Psoas muscle (tissue), 8 donors: ENCODE measurements around the gene FBF1. TPM values are rescaled to one million over a fixed set of nuclear protein-coding genes. Genes with fewer than 3 reads are reported as not detected.

Experiments used
- ATAC-seq, 4 donors: fragments of 200-7000 bp; cut with Tn5 transposase; one replicate each; pipeline ENCODE4 v1.9.1; 2020; ENCODE audit warnings: moderate library complexity in 3 of 4, mild to moderate bottlenecking in 2 of 4
- DNase-seq, 2 donors: peaks; one replicate each; pipeline ENCODE4 v3.0.0-alpha.2; 2020
- H3K27ac ChIP-seq: fragments of 200-600 bp; one replicate; pipeline ENCODE4 v1.8.0; 2022
- H3K27me3 ChIP-seq, 3 donors: fragments of 200-600 bp in 1 of 3; one replicate each; pipeline versions ENCODE4 v1.6.1 to v1.8.0; 2013 to 2022; ENCODE audit warnings: low read length in 2 of 3, mild to moderate bottlenecking in 2 of 3, moderate library complexity in 1 of 3; ENCODE audit not compliant: insufficient read depth in 3 of 3
- H3K36me3 ChIP-seq, 2 donors: fragments of 200-600 bp in 1 of 2; one replicate each; pipeline versions ENCODE4 v1.6.1 to v1.8.0; 2013 to 2022; ENCODE audit warnings: low read depth in 1 of 2, mild to moderate bottlenecking in 1 of 2, moderate library complexity in 1 of 2; ENCODE audit not compliant: insufficient read depth in 1 of 2
- H3K4me1 ChIP-seq: fragments of 200-600 bp; one replicate; pipeline ENCODE4 v1.8.0; 2022
- H3K4me3 ChIP-seq: fragments of 200-600 bp; one replicate; pipeline ENCODE4 v1.8.0; 2022; ENCODE audit warnings: mild to moderate bottlenecking
- H3K9me3 ChIP-seq: fragments of 200-600 bp; one replicate; pipeline ENCODE4 v1.8.0; 2022
- WGBS, 3 donors: extraction: QIAGEN DNeasy Blood & Tissue Kit; methylation state at CpG; one replicate each; pipeline versions ENCODE4 v1.1.6 to v1.1.7; 2013; 5-methylcytosine and 5-hydroxymethylcytosine counted together
- intact Hi-C, 2 donors: fragments of 100-400 bp; cut with DNase I; formaldehyde crosslinking; loops; one replicate each; pipeline versions ENCODE4 v1.11.0 to v1.14.2; 2022
- polyA plus RNA-seq, 3 donors: library from polyadenylated mRNA; stranded (reverse); fragments of 200-250 nt; gene quantifications; one replicate each; pipeline ENCODE4 v1.2.3, GENCODE V29; 2013
- total RNA-seq, 4 donors: library from RNA; stranded (reverse); fragmentation: NEBNext Ultra II Directional in 2 of 4; extraction: Animal tissue kit (Norgen Biotek cat#: 25700) in 2 of 4; gene quantifications; one replicate each; pipeline versions ENCODE4 v1.2.1 to v1.2.4, GENCODE V29; 2021 to 2023
- TF ChIP-seq, protein P1 (sequence below): fragments of 200-600 bp; IDR thresholded peaks from one replicate; pipeline ENCODE4 v1.8.0; 2022; ENCODE audit warnings: antibody characterized with exemption
- donor health status: healthy with polysubstance abuse.
- donor health status: DM: no; HTN: no; CAD: no; lungs with moderate emphysema.
- donor health status: Bipolar disorder and iron deficiency.
- donor health status: healthy.
- donor health status: DM: yes; HTN: yes; CAD: no.
- donor health status: DM: no; HTN: no; CAD: no.
- donor health status: DM: no; HTN: no; CAD: no.
- donor health status: DM: yes; HTN: yes; CAD: no.

FBF1 gene
- total and polyA plus RNA-seq, 7 donors, result 1.8 to 10.4 (median 3.7) TPM

DNA sequence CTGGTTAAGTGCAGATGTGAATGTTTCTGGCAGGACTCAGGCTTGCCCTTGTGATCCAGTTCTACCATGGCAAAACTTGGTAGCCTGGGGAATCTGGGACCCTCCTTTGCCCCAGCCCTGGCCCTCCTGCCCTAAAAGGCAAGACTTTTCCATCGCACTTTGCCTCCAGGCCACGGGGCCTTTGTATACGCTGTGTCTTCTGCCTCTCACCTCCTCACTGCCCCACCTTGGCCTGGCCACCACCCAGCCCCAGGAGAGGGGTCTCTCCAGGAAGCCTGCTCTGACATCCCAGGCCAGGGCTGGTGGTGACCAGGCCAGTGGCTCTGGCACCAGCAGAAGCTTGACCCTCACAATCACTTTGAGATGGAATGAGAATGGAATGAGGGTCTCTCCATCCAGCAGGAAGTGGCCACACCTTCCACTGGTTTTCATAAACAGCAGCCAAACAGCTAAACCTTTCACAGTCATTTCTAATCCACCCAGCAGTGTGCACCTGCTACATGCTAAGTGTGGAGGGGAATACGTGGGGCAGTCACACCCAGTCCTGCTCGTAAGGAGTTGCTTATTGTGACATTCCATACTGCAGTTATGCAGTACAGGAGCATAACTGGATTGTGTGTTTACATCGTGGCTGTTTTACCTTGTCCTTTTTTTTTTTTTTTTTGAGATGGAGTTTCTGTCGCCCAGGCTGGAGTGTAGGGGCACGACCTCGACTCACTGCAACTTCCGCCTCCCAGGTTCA is 34.5 kb downstream of the FBF1 start:
- DNase-seq, result no peak
- peaks cover 5 to 25% of the 10 kb centered on the region in 2 donors for H3K36me3 ChIP-seq
- no peaks in the 10 kb centered on the region for H3K9me3 ChIP-seq
- no peak for ATAC-seq
- intact Hi-C loops, result no loop called here
- H3K4me3 ChIP-seq, result no peak overlapping the region
- peaks cover 13% of the 10 kb centered on the region for H3K4me1 ChIP-seq
- WGBS, 3 donors, result 81 to 90% (median 84%) methylated on average over 10 of the region's 10 CpGs
- no peak overlapping the region for H3K27ac ChIP-seq
- TF ChIP-seq, protein P1, sequence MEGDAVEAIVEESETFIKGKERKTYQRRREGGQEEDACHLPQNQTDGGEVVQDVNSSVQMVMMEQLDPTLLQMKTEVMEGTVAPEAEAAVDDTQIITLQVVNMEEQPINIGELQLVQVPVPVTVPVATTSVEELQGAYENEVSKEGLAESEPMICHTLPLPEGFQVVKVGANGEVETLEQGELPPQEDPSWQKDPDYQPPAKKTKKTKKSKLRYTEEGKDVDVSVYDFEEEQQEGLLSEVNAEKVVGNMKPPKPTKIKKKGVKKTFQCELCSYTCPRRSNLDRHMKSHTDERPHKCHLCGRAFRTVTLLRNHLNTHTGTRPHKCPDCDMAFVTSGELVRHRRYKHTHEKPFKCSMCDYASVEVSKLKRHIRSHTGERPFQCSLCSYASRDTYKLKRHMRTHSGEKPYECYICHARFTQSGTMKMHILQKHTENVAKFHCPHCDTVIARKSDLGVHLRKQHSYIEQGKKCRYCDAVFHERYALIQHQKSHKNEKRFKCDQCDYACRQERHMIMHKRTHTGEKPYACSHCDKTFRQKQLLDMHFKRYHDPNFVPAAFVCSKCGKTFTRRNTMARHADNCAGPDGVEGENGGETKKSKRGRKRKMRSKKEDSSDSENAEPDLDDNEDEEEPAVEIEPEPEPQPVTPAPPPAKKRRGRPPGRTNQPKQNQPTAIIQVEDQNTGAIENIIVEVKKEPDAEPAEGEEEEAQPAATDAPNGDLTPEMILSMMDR, result no peak
- H3K27me3 ChIP-seq, result no peaks in the 10 kb centered on the region

DNA sequence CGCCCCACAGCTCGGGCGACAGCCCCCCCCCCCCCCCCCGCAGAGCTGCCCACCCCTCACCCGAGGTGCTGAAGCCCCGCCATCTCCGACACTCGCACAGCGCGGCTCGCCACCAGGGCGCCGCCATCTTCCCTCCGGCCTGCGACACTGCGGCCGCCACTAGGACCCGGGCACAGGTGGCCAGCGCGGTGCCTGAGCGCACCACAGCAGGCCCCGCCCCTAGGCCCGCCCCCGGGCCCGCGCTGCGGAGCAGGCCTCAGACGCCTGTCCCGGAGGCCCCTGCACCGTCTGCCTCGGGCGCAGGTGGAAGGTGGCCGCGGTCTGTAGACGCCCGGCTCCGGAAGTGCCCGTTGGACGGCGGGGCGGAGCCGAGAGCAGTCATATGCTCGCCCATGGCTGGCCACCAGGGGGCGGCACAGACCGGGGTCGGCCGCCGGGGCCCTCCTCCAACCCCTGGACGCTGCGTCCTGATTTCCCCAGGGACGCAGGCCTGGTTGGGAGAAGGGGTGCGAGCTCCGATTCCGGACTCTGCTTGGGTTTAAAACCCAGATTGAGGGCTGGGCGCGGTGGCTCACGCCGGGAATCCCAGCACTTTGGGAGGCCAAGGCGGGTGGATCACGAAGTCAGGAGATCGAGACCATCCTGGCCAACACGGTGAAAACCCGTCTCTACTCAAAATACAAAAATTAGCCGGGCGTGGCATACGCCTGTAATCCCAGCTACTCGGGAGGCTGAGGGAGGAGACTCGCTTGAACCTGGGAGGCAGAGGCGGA is 35.9 kb downstream of the FBF1 start, which contains the start of gene MRPL38:
MRPL38 (minus strand) TSS at position 136 of the 773 bp plus-strand sequence; CDS start at position 127, 9 bp downstream.
- no peaks in the 10 kb centered on the region for H3K27me3 ChIP-seq
- peak; percentile 94 to 98 (median 96) for ATAC-seq
- peak within 1 kb of the TSS; percentile 98 for H3K4me3 ChIP-seq
- peak; percentile 93 to 96 for DNase-seq
- H3K9me3 ChIP-seq, result no peaks in the 10 kb centered on the region
- intact Hi-C loops, result loop anchor here (1.0 to 2.0 kb wide), 2 partner anchors 100 kb away; no protein-coding TSS in a partner anchor
- peaks cover 13% of the 10 kb centered on the region for H3K4me1 ChIP-seq
- H3K36me3 ChIP-seq, result peaks cover 5 to 35% of the 10 kb centered on the region in 2 donors
- 1 to 3% (median 2%) methylated on average over 35 to 69 of the region's 69 CpGs for WGBS, 3 donors
- H3K27ac ChIP-seq, result peak within 1 kb of the TSS; percentile 86
- TF ChIP-seq, protein P1, result peak; percentile 99

DNA sequence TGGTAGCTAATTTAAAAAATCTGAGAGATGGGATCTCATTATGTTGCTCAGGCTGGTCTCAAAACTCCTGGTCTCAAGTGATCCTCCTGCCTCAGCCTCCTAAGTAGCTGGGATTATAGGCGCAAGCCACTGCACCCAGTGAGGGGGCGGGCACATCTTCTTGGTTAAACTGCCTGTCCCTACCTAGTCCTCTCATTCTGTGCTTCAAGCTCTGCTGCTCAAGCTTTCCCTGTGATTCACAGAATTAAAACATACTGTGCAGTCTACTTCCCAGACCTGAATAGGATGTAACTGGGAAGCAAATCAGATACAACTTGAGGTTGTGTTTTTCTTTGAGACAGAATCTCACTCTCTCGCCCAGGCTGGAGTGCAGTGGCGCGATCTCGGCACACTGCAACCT is 38.4 kb downstream of the FBF1 start:
- H3K9me3 ChIP-seq, result no peaks in the 10 kb centered on the region
- no peak for DNase-seq
- H3K4me3 ChIP-seq, result no peak overlapping the region
- no peak for ATAC-seq
- intact Hi-C loops, result no loop called here
- H3K4me1 ChIP-seq, result peaks cover 13% of the 10 kb centered on the region
- 90 to 95% (median 90%) methylated on average over 6 of the region's 6 CpGs for WGBS, 3 donors
- peaks cover 5 to 61% of the 10 kb centered on the region in 2 donors for H3K36me3 ChIP-seq
- TF ChIP-seq, protein P1, result no peak
- no peaks in the 10 kb centered on the region for H3K27me3 ChIP-seq
- H3K27ac ChIP-seq, result no peak overlapping the region

DNA sequence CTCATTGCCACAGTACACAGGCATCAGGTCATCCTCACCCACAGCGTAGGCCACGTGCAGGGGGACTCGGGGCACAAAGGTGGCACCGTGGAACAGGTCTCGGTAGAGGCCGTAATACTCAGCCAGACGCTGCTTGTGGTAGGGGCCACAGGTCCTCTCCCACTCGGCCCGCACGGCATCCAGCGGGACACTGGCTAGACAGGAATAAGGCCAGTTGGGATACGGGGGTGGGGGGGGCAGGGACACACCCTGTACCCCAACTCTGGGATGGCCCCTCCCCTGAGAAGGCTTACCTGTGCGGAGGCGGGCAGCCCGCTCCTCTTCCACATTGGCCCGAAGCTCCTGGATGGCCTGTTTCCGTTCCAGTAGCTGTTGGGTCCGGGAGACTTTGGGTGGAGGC is 39.1 kb downstream of the FBF1 start:
- intact Hi-C loops, result no loop called here
- TF ChIP-seq, protein P1, result no peak
- H3K9me3 ChIP-seq, result no peaks in the 10 kb centered on the region
- H3K27ac ChIP-seq, result no peak overlapping the region
- peaks cover 5 to 61% of the 10 kb centered on the region in 2 donors for H3K36me3 ChIP-seq
- H3K4me3 ChIP-seq, result no peak overlapping the region
- ATAC-seq (no peak), DNase-seq (no peak)
- 87 to 91% (median 87%) methylated on average over 18 of the region's 18 CpGs for whole genome bisulfite sequencing, 3 donors
- peaks cover 13% of the 10 kb centered on the region for H3K4me1 ChIP-seq
- H3K27me3 ChIP-seq, result no peaks in the 10 kb centered on the region
